Glomerular visceral epithelial cell (primary cell): ENCODE measurements around the gene RNF121.

Experiments
- DNase-seq: peaks from one replicate; pipeline ENCODE4 v3.0.0-alpha.2; 2016; ENCODE audit errors: extremely low spot score

Gene RNF121

DNA sequence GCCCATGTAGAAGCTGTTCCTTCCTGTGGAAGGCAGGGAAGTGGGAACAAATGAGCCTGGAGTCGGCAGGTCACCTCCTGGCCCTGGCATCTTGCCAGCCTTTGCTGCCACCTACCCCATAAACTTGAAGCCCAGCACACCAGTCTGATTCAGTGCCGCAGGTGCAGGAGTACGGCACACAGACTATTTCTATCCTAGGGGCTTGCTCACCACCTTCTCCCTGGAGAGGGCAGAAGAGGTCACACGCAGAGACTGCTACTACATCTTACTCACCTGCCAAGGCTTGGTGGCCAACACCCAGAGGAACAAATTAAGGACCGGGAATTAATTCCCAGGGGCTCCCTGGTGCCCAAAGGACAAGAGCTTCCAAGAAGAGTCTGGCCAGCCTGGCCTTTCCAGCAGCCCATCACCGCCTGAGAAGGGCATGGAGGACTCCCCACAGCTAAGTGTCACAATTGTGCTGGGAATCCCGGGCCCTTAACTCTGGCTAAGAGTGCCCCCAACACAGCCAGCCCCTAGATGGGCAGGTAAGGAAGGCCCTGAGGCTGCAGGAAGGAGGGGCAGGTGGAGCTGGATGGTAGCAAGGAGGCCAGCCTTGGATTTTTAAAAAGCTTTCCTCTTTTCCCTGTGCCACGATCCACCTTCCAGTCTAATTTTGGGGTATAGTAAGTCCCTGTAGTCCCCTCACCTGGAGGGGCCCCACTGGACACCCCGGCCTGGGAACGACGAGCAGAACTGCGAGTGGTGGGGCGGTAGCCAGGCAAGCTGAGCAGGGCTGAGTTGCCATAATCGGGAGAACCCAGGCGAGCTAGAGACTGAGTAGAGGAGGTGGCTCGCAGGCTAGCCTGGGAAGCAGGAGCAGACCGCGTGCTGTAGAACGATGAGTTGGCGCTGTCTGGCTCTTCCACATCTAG lies 76.8 kb downstream of the RNF121 start:
- no peak for DNase-seq

DNA sequence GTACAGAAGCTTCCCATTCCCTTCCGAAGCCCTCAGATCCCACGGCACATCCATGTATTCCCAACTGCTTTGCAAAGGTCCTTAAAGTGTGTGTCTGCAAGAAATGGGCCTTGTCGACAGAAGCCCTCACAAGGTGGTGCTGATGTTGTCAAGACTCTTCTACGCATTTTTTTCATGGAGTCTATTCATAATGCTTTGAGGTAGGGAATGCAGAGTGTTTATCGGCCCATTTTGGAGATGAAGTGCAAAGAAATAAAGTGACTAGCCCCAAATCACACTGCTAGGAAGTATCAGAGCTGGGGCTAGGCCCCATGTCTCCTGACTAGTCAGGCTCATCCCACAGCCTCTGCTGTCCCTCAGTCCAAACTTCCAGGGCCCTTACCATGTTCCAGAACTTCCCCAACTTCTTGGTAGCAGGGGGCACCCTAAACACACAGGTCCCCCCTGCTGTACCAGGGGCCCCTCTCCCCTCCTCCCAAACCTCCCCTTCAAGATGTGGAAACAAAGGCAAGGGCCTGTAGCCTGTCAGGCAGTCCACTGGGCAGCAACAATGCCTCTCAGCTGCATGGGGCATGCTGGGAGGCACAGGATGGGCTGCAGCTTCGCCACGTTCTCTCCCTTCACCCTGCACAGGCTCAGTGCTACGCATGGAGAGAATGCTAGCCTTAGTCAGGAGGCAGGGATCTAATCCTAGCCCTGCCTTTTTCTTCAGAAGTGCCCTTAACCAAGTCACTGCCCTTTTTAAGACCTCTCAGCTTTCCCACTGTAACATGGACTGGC lies 77.7 kb downstream of the RNF121 start:
- no peak for DNase-seq

DNA sequence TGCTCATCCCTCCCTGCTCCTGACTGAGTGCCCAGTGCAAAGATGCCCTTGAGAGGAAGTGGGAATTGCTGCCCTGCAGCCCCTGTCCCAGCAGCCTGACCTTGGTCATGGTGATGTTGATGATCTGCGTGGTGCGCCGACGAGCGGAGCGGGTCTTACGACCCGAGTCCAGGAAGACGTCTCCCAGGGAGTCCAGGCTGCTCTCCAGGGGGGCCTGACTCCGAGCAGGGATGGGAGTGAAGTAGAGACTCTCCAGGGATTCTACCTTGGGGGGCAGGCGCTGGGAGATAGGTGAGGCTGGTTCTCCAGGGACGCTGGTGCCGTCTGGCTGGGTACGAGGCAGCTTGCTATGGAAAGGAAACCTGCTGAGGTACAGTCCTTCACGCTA lies 78.2 kb downstream of the RNF121 start:
- DNase-seq, result no peak

DNA sequence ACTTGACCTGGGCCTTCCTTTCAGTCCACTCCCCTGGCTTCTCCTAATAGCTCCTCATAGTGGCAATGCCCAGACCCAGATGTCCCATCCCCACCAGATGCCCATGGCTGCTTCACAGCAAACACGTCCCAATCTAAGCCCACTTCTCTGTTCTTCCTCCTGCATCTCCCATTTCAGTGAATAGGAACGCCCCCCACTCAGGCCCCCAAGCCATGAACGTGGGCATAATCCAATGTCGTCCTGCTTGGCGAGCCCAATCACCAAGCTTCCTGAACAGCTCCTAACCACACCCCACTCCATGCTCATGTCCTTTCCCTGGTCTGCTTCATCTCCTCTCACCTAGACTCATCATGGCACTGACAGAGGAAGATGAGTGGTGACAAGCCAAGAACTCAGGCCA lies 78.7 kb downstream of the RNF121 start:
- no peak for DNase-seq

DNA sequence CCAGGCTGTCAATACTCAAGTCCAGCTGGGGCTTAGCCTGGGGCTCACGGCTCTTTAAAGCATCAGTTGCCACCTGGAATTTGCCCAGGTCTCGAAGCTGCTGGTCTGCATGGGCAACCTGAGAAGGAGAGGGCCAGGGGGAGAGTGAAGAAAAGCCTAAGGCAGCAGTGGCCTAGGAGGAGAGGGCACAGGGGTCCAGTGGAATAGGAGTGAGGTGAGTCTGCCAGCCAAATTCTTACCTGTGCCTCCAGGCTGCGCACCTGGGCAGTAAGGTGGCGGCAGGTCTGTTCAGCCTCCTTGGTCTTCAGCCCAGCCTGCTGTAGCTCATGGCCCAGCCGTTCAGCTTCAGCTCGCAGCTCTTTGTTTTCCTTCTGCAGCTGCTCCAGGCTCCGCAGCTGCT lies 79.9 kb downstream of the RNF121 start:
- no peak for DNase-seq

DNA sequence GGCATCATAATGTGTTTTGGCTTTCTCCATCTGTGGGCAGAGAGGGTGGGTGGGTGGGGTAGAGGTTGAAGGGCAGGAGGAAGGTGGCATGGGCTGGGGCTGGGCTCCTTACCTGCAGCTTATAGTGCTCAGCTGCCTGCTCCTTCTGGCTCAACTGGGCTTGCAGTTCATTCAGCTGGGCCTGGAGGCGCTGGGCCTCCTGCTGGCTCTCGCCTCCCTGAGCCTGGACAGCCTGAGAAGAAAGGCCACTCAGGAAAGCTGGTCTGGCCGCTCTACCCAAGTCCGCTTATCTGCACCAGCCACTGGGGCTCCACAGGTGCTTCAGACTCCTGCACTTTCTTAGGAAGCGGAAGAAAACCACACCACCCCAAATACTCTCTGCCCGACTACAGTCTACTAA lies 80.3 kb downstream of the RNF121 start:
- DNase-seq, result no peak

DNA sequence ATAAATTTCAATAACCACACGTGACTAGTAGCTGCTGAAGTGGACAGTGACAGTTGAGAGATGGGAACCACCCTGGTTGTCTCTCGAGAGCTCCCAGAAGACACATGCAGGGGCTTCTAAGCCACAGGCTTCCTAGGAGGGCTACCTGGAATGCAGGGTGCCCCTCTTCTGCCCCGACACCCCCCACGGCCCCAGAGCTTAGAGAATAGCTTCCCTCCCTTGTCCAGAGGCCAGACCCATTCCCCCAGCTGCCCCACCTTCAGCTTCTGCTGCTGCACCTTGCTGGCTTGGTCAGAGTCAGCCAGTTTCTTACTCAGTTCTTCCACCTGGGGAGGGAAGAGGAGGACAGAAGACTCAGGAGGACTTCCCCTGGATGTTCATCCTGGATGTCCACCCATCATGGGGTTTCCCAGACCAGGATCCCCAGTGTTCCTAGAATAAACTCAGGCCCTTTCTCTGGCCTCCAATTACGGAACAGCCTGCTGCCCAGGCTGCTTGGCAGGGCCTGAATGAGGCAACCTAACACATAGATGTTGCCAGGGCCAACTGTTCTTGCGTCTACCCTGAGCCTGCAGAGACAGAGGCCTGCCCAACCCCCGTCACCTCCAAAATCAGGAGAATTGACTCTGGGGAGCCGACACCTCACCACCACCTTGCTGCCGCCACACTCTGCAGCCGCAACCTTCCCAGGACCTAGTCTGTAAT lies 81.8 kb downstream of the RNF121 start:
- DNase-seq, result no peak

DNA sequence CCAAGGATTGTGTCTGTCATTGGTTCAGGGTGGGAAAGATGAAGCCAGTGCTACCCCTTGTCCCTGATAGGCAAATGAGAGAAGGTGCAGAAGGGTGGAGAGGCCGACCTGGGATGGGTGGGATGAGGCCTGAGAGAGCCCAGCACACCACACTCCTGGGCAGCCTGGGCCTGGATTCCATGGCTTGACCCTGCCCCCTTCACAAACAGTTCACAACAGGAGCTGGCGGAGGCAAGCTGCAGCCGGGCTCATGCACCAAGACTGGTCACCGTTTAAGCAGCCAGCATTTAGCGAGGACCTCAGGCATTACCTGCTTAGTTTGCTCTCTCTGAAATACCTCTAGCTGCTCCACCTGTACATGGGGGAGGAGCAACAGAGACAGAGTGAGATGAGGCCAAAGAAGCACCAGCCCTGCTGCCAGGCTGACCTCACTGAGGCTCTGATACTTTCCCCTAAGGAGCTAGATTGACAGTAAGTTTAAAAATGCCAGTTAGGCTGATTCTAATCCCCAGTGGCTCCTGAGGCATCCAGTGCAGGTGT lies 83.3 kb downstream of the RNF121 start:
- no peak for DNase-seq

DNA sequence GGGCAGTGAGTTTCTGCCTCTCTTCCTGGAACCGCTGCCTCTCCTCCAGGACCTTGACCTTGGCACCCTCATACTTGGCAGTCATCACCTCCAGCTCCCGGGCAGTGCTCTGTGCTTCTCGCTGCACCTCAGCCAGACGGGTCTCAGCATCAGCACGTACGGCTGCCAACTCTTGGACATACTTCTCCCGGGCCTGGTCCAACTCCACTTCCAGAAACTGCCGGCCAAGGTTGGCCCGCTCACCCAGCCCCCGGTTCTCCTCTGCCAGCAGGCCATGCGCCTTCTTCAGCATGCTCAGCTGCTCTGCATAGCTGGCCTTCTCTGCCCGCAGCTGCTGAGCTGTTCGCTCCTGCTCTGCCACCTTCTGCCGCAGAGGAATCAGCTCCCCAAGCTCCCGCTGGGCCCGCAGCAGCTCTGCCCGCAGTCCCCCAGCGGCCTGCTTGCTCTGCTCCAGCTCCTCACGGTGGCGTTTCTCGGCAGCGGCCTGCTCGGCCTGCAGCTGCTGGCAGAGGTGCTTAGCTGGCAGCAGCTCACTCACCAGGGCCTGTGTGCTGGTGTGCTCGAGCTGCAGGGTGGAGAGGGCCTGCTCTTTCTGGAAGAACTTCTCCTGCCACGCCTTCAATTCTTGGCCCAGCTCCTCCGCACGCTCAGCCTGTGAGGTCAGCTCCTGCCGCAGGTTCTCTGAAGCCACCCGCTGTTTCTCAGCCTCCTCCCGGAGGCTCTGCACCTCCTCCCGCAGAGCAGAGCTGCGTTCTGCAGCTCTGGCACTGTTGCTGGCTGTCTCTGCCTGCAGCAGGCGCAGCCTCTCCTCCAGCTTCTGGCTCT lies 84.3 kb downstream of the RNF121 start:
- DNase-seq, result no peak

DNA sequence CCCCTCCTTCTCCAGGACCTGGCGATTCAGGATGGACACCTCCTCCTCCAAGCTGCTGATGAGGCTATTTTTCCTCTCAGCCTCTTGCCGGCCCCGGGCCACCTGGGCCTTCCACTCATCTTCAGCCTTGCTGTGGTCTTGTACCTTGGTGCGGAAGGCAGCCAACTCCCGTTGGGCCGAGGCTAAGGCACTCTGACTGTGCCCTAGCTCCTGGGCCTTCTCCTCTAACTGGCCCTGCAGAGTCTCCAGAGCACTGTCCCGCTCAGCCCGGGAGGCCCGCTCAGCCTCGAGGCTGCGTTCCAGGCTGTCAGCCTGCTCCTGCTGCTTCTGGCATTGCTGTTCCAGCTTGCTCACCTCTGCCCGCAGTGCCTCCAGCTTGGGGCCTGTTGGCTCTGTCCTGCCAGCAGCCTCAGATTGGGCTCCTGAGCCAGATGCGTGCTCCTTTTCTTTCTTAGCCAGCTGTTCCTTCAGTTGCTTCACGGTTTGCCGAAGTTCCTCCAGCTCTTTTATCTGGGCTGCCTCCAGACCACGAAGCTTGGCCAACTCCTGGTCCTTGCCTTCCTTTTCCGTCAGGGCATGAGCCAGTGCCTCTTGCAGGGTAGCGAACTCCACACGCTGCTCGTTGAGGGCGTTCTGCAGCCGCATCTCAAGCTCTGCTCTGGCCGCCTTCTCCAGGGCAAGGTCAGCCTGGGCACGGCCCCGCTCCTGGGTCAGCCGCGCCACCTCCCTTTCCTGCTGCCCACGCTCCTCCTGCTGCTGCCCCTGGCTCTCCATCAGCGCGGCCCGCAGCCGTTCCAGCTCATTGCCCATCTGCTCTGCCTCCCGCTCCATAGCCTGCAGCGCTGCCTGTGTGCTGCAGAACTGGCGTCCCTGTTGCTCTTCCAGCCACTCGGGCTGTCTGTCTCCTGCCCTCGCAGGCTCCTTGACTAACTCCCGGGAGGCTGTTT lies 85.2 kb downstream of the RNF121 start:
- no peak for DNase-seq

DNA sequence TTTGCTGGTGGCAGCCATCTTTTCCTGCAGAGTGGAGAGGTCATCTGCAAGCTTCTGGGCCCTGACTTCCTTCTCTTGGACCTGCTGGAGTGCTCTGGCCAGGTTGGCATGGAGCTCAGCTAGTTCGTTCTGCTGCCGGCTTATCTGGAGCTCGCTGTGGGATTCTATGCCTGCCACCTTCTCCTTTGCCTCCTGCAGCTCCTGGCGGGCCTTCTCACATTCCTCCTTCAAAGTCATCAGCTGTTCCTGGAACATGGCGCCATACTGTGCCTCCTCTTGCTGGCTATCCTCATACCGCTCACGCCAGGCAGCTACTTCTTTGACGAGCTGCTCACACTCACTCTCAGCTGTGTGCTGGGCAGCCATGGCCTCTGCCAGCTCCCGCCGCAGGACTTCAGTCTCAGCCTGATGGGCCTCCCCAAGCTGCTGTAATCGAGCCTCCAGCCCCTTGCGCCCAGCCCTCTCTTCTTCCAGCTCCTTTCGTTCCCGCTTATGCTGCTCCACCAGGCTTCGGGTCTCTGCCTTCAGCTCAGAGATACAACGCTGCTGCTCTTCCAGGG lies 86.0 kb downstream of the RNF121 start:
- no peak for DNase-seq

DNA sequence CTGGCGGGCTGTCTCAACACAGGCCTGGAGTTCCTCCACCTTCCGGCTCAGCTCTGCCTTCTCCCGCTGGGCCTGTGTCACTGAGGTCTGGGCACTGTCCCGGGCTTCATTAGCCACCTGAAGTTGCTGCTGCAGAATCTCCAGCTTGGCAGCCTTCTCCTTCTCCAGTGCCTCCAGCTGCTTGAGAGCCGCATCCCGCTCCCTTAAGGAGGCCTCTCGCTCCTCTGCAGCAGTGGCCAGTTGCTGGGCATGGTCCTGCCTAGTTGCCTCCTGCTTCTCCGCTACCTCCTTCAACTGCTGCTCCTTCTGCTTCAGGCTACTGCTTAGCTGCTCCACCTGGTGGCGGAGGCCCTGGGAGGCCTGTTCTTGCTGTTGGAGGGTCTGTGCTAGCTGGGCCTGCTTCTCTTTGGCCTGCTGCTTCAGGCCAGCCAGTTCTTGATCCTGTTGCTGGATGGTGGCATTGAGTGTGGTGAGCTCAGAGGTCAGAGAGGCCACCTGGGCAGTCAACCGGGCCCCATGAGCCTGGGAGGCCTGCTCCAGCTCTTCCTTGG lies 86.7 kb downstream of the RNF121 start:
- DNase-seq, result peak; percentile 44

DNA sequence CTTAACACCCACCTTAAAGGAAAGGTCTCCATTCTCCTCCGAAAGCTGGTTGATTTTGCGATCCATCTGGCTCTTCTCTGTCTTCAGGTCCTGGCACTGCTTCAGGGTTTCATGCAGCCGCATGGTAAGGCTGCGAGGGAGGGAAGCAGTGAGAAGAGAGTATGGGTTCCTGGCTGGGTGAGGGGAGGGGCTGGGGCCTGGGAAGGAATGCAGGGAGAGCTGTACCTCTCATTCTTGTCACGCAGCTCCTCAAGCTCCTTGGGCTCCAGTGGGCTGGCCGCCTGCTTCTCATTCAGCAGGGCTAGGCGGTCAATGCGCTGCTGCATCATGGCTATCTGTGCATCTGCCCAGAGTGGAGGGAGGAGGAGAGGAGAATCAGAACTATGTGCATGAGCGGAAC lies 89.3 kb downstream of the RNF121 start:
- no peak for DNase-seq

DNA sequence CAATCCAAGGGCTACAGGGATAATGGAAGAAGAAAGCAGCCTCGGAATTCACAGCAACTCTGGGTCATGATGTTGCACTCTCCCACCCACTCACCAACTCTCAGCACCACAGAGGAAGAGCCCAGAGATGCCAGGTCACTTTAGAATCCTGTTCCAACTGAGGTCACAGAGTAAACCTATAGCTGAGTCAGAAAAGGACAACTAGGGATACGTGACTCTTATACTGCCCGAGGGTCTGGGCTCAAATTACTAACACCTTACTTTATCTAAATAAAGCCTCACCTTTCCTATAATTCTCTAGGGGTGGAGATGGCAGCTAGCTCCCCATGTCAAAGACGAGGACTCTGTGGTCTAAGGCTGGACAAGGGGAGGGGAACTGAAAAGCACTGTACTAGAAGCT lies 94.5 kb downstream of the RNF121 start:
- DNase-seq, result no peak

DNA sequence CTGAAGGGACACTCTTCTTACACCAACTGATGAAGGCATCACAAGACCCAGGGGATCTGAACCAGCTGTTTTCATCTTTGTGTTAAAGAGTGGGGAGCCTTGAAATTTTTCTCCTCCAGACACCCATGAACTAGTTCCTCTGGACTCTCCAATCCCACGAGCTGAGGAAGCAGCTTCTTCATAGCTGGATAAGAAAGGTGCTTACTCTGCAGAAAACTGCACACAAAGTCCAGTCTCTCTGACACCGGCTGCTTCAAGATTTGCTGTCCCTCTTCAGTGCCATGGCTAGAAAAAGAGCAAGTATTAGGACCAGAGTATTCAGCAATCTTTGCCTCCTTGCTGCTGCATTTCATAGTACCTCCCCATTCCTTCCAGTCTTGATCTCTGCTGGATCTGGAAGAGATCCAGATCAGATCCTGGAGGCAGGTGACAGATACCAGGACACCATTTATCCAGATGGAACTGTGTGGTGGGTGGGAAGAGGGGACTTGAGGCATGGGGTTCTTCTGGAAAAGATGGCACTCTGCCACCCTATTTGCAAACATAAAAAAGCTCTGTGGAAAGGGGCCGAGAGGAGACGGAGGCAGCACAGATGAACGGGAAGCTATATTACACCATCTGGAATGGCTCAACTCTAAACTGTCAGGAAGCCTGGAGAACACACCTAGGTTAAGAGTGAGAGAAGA lies 95.4 kb downstream of the RNF121 start:
- DNase-seq, result no peak

DNA sequence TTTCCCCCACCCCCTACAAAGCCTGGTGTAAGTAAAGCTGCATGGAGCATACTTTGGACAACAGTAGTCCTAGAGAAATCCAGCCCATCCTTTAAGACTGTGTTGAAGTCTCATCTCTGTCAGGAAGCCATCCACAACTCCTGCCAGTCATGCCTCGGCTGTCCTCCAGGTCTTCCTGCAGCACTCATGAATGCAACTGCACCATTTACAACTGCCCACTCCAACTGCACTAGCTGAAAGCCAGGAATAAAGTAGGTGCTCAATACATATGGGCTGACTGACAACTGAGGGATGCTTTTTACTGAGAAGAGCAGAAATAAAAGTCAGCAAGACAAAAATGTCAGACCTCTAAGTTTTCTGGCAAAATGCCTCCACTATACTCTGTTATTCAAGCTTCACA lies 97.2 kb downstream of the RNF121 start:
- no peak for DNase-seq

DNA sequence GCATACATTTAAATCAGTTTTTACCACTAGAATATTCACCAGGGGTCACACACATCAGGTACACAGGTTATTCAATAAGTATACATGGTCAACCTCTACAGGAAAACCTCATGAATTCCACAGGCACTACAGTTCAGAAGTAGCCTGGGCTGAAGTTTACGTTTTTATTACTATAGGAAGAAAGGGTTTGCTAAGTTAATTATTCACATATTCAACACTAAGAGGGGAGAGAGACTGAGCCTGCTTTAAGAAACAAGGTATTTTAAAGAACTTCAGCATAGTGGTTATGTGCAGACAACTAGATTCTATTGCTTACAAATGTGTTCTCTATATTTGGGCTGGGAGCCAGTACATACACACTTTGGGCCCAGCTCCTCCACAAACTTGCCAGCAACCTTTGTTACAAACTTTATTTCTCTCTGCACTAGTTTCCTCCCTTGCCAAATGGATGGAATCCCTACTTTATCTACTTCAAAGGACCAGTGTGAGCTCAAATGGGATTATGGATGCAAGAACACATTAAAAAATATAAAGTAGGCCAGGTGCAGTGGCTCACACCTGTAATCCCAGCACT lies 101.7 kb downstream of the RNF121 start:
- no peak for DNase-seq

DNA sequence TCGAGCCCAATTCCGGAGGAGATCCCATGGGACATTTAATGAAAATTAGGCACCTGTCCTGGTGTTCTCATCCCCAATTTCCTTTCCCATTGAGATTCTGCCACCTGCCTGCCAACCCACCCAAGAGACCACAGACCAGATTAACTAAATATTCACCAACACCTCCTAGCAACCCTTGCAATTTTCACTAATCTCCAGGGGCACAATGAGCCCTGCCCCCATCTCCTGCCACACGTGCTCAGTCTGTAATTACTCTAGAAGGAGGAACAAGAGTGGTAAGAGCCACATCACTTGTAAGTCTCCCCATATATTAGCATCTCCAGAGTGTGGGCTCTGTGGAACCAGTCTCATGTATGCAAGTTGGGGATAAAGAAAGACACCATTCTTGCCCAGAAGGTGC lies 107.8 kb downstream of the RNF121 start:
- DNase-seq, result no peak
